T-helper 2 cell (primary cell): Measurements from ENCODE around the gene LMO3.

Experiments
- DNase-seq, 5 experiments: peaks; one replicate each; pipeline versions ENCODE4 v3.0.0 to v3.0.0-alpha.2; 2012 to 2022

LMO3 gene

DNA sequence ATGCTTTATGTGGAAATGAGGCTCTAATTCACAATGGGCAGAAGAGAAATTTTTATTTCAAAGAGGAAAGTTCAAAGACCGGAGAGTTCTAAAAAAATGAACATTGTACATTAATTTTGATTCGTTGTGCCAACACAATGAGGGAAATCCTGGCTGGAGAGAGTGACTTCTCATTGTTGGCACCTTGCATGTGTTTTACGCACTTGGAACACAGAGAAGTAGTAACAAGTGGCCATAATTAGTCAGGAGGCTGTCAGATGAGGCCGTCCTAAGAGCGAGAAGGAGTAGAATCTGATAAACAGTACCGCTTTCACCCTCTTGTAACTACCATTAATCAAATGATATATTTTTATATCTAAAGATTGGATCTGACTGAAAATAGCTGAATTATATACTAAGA lies 6.9 kb downstream of the LMO3 start:
- DNase-seq, result no peak

DNA sequence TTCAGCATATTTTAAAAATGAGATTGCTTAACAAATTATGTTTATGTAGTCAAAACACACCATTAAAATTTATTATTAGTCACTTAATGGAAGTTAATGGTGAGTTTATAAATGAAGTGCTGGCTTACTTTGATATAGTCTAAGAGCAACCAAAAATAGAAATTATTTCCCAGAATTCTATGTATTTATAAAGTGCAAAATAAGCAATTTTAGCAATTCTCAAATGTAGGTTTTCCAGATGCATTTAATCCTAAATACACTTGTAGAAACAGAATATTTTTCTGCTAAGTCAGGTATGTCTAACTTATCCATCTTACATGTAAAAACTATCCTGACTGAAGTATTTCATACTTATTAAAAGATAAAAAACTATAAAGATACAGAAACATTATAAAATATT lies 11.2 kb downstream of the LMO3 start:
- DNase-seq, result no peak

DNA sequence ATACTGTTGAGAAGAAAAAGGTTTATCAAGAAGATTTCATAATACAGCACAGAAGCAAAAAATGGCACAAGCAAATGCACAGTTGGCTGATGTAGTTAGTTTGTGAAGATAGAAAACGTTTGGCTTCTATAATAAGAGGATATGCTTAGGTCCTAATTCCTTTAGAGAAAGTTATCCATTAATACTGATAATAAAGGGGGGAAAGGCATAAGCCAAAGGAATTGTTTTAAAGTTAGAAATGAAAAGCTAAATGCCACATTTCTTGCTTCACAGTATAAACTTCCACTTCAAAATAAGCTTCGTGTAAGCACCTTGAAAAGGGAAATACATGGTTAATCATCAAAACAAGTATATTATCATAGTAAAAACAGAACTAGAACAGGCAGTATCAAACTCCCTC lies 12.4 kb downstream of the LMO3 start:
- DNase-seq, result no peak

DNA sequence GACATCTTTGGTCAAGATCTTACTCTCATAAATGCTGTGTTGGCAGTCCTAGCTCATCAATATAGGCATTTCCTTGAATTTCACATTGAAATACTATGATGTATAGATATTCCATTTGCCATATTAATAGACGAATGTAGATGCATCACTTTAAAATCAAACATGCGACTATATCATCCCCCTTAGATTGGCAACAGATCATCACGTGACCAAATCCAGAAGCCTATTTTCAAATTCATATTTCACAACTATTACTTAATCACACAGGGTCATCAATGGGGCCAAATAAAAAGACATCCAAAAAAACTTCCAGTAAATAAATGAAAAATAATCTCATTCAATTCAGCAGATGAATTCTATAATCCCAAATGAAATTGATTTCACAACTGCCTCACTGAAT lies 15.3 kb downstream of the LMO3 start:
- no peak for DNase-seq

DNA sequence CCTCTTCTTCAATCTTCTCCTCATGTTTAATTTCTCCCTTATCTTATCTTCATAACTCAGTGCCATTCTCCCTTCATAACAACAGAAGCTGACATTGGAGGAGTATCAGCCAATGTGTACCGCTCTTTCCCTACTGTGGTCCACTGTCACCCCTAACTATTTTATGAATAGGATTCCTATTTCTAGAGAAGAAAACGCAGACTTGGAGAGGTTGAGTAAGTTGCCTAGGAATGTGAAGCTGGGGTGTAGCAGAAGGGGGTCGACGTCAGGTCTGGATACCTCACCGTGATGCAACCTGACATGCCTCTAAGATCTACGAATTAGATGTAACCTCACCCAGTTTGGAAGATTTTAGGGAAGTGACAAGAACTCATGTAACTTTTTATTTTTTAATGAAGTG lies 17.1 kb downstream of the LMO3 start:
- DNase-seq, result no peak

DNA sequence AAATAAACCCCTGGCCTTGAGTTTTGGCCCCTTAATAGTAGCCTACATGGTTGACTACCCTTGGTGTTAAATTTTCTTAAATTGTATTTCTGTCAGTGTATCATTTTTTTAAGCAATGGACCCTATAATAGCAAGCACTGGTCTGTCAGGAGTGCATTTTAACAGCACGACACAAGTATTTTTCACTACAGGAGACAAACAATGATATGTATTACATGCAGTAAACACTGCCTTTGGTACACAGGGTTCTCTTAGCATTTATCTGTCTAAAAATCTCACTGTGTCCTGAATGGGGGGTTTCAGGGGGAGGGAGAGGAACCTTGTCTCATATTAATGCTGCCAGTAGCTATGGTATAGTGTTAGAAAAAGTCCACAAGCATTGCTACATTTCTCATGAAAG lies 18.4 kb downstream of the LMO3 start:
- DNase-seq, result no peak

DNA sequence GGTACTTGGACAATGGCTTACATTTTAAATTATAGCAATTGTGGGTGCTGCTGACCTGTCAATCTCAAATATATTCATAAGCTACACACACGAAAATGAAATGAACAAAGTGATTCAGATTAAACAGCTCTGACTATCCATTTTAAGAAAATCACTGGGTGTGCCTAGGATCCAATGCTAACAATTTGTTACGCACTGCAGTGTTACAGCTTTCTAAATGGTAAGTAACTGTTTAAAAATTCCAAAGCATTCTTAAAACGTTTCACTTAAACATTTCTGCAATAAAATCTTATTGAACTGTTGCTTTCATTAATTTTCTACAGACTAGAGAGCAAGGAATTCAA lies 18.9 kb downstream of the LMO3 start:
- no peak for DNase-seq

DNA sequence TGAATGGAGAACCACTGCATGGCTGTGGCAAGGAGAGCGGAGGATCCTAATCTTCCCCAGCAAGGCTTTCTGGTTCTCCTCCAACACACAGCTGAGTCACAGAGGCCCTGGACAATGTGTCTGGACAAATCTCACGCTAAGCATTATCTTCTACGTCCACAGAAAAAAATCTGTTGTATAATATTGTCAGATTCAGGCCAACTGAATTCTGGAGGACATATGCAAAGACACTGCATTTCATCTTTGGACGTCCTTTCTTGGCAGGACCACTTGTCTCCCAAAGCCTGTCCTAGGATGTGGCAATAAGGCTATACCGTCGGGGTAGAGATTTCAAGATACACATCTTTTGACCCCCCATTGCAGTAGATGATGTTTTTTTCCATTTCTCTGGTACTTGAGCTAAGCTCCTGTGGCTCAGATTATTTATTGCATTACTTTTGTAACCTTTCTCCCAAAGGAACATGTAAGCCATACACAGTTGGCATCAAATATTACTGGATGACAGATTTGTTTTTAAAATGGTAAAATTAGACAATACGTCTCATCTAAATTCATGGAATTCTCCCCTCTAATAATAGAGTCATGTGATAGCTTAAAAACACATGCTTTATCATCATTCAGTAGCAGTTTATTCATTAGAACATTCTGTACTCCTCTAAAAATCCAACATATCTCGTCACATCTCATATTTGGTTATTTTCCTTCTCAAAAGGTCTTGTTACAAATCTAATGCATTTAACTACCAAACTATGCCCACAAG lies 19.4 kb downstream of the LMO3 start:
- no peak for DNase-seq

DNA sequence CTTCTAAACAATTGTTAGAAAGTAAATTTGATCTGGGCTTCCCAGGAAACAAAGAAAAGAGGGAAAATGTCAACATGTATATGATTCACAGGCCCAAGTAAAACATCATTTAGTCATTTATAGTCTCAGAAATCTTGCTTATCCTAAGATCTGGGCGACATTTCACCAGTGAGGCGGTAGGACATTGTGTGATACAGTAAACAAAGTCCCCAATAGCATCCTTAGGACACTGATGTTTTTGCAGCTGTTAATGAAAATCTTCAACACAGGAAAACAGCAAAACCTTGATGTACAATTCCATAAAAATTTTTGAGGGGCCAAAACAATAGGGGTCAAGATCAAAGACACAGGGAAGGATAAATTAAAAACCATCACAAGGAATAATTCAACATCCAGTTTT lies 20.2 kb downstream of the LMO3 start:
- no peak for DNase-seq

DNA sequence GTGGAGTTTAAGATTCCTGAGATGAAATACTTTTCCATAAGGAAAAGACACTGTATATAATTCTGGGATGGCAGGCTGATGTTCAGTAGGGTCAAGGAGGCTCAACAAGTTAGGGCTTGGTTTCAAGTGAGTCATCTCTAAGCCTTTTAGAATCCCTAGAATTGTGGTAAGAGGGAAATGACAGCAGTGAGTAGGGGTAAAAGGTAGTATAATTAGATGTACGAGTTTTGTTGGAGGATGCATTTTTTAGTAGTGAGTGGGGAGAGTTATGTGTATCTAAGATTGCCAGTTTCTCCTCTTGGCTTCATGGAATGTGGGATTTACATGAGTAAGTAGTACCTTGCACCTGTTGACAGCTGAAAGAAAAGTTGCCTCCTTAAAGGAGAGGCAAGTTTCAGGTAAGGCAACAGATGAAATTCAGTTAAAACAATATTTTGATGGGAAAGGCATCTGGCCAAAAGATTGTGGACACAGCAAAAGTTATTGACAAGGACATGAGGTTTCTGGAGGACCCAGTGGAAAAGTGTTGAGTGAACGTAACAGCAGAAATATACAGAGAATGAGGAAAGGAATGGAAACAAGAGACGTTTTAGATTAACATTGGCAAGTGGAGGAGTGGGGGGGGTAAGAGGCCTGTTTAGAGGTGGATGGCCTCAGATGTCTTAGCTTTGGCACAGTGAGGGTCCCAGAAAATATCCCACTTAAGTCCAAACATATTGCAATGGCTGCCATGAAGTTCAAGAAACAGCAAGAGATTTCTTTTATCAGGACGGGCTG lies 21.8 kb downstream of the LMO3 start:
- DNase-seq, result no peak

DNA sequence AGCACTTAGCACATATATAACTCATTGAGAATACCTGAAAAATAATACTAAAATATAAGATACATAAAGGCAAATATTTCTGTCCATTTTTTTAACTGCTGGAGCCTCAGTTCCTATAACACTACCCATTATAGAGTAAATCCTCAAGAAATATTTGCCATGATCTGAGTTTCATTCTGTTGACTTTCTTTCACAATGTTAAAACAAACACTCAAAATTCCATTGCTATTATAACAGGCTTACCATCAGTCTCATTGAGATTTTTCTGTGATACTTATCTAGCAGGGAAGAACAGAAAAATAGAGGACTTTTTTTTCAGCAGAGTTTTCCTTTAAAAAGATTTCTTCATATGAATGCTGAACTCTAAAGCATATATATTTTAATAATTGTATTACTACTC lies 24.5 kb downstream of the LMO3 start:
- DNase-seq, result no peak

DNA sequence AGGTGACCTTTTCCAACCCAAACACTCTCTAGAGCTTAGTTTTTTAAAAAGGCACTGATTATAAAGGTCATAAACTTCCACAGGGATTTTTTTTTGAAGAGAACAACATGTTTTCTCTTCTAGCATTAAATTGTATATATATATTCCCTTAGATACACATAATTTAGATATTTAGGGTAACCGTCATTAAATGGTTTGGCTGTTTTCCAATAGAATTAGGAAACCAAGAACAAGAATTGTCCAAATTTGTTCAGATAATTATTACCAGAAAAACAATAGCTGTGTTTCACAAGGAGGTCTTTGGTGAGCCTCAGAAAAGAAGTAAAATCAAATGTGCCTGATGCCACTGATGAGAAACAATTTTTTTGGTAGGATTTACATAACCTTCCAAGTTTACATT lies 26.9 kb downstream of the LMO3 start:
- no peak for DNase-seq

DNA sequence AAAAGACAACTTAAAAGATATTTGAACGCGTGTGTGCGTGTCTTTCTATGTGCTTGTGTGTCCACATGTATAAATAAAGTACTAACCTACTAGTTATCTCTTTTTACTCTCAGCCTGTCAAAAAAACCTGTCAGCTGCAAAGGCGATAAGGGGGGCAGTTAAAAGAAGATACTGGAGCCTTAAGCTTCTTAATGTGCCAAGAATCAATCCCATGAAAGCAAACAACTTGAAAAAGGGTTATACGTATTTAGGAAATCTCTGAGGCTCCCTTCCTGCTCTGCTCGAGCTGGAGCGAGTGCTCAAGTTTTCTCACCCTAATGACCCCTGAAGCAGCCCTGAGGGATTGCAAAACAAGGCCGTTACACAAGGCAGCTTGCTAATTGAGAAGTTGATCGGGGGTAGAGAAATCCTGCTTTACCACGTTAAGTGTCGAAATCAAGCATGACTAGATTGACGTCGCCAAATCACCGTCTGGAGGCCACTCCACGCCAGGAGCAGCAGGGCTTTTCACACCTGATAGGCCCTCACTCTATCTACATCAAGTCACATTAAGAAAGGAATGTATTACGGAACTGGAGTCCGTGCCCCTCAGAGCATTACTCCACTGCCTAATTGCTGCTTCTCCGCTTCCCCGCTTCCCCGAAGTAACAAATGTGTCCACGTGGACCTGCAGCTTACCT lies 32.4 kb downstream of the LMO3 start:
- DNase-seq, result no peak

DNA sequence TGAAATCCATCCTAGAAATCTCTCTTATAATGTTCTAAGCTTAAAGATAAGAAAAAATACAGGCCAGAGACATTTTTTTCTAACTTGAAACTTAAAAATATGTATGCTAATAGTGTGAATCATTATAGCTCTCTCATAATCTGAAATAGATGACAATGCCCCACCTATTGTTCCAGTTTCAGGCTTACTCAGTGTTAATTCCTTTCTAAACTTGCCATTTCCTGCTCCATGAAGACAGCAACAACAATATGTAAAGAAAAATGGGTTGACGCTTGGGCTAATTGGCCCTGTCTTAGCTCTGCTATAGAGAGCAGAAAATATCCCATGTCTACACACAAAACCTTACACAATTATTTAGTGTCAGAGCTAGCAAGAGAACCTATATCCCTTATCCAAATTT lies 37.1 kb downstream of the LMO3 start:
- DNase-seq, result no peak

DNA sequence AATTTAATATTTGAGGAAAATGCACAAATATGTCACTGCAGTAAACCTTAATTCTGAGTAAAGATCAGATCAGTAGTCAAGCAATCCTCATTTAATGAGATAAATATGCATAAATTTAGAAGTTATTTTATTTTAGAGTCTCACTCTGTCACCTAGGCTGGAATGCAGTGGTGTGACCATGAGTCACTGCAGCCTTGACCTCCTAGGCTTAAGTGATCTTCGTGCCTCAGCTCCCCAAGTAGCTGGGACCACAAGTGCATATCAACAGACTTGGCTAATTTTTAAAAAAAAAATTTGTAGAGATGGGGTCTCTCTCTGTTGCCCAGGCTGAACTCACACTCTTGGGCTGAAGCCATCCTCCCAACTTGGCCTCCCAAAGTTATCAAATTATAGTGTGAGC lies 41.3 kb downstream of the LMO3 start:
- no peak for DNase-seq

DNA sequence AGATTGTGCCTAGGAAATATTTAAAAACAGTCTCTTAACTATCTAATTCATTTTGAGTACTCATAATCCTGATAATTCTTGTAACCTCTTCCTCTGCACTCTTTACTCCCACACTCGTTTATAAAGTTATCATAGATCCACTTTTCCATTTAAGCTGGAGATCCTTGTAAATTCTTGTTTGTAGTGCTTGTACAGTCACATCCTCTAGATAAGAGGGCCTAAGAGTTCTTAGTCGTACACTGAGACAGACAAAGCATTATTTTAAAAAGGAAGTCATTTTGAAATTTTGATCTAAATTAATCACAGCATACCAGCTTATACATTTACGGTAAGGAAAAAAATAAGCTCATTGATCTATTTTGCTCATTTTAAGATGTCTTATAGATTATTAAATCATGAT lies 42.5 kb downstream of the LMO3 start:
- DNase-seq, result no peak

DNA sequence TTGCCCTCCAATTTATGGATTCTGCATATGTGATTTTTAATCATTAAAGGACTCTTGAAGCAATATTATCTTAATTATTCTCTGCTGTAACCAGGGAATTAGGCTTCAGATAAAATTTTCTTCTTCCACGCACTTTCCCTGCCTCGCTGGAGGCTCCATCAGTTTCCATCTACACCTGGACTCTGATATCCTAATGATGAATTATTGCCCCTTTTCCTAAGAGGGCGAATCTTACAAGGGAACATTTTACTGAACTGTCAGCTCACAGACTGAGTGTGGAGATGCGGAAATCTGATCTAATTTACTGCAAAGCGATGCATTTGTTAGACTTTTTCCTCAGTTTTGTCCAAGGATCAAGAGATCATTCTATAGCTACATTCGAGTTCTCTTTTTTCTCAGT lies 43.0 kb downstream of the LMO3 start:
- no peak for DNase-seq

DNA sequence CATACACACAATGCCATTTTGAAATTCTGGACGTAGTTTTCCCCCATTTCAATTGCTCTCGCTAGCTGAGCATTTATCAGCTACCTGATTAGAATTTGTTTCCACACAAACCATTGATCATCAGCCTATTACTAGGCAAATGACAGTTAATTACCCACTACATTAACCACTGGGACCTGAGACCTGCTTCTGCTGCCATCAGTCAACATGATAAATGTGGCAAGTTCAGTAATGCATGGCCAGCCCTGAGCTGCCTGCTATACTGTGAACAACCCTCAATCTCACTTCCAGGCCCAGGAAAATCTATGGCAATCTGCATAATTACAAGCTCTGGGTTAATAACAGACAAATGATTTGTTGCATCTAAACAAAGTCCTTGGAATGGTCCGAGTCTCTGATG lies 43.5 kb downstream of the LMO3 start:
- no peak for DNase-seq

DNA sequence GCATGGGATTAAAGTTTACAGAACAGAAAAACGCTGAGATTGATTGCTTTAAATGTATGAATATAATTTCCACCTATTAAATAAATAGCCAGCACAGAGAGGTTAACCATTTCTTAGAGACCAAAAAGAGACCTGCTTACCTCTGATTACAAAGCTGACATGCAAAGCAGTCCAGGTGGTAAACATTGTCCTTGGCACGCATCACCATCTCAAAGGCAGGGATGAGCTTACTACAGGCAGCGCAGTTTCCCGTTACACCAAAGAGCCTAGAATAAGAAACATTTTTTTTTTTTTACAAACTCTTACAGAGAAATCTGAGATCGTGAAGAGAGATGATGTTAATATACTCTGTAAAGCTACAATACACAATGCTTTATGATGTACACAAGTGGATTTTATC lies 45.7 kb downstream of the LMO3 start:
- no peak for DNase-seq

DNA sequence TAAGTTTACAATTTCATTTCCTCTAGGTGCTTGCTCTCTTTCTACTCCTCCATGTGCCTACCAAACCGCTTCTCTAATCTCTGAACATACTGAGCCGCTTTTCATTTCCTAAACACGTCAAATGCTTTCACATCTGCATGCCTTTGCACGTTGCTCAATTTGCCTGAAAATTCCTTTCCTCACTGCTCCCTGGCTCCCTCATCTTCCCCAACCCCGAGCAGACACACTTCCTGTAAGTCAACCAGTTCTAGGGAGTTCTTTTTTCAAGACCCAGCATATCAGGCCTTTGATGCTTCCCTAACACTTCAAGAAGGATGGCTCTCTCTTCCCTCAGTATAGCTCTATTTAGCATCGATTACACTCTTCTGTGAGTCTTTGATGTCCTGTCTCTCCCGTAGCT lies 50.3 kb downstream of the LMO3 start:
- no peak for DNase-seq

DNA sequence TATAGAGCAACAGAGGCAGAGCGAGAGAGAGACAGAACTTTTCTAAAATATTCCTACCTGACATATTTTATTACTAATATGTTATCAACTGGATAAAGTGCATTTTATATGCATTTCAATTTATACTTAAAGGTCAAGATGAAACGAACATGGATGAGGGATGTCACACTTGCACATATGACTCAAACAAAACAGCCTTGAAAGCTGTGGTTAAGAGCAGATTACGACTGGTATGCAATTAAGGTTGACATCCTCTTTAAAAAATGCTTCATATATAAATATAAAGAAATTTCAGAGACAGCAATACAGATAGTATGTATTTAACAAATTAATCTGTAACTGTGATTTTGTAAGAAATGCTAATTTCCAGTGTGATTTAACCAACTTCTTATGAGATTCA lies 52.5 kb downstream of the LMO3 start:
- DNase-seq, result no peak

DNA sequence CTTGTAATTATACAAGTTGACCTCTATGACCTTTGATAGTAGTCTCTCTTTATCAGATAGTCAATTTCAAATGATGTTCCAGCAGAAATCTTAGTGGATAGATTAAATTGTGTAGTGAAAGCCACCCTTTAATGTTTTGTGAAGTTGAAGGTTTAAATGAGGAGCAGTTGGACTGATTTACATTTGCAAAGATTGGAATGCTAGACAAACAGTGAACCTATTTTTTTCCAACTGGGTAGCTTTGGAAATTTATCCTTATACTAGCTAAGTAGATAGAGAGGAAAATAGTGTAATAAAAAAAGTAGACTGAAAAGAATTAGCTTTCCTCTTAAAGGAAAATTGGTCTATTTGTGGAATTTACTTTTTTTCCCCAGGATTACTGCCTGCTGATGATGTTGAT lies 53.7 kb downstream of the LMO3 start:
- DNase-seq, result no peak

DNA sequence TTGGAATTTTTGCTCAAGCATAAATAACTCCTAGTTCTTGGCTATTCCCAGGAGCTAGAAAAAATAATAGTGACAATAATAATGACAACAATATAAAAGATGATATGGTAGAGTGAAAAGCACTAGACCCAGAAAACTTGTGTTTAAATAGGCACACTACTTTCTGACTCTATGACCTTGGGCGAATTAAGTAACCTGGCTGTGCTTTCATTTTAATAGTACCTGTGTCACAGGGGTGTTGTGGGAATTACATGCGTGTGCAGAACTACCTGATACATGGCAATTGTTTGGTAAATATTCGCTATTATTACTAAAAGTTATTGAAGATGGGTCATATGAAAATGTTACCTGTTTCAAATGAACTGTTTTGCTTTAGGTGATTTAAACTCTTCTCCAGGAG lies 60.1 kb downstream of the LMO3 start:
- DNase-seq, result no peak

DNA sequence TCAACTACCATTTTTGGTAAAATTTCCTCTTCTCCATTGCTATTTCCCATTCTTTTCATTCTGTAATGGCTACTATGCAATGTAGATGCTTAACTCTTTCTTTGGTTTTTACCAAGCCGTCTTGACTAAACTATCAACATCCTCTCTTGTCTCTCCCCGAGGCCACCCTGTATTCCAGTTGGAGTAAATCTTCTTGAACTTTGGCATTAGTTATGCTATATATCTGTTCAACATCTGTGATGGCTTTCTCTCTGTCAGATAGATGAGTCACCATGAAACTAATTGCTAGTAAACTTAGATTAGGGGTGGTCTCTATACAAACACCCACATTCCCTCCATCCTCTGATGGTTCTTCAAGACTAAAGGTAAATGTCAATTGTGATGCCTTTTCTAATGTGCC lies 63.4 kb downstream of the LMO3 start:
- DNase-seq, result no peak
